Activated CD8-positive, alpha-beta memory T cell treated with anti-CD3 and anti-CD28 coated beads, Interleukin-2, amount 10 ng/mL, durations not matched to agents 7 days and 5 days (primary cell): Measurements from ENCODE around the gene KCNJ11. TPM values are rescaled to one million over a fixed set of nuclear protein-coding genes. Genes with fewer than 3 reads are reported as not detected.

Experiments
- ATAC-seq: fragments of 150-1000 bp; cut with Tn5 transposase; one replicate; pipeline ENCODE4 v1.10.0; 2021; ENCODE audit warnings: moderate library complexity
- CTCF ChIA-PET: fragments of 350-600 bp; sonication (Branson Sonifier 250); formaldehyde crosslinking; loops from one replicate; lab custom pipeline; 2021; ENCODE audit warnings: antibody characterized with exemption; lab: Charles Lee
- DNase-seq: peaks from one replicate; pipeline ENCODE4 v3.0.0-alpha.2; 2020
- H3K27ac Mint-ChIP-seq: one replicate; pipeline ENCODE4 v1.8.0; 2021; ENCODE audit warnings: mild to moderate bottlenecking, mixed read lengths
- H3K27me3 Mint-ChIP-seq: one replicate; pipeline ENCODE4 v1.8.0; 2021; ENCODE audit warnings: mixed read lengths
- H3K36me3 Mint-ChIP-seq: one replicate; pipeline ENCODE4 v1.8.0; 2021; ENCODE audit warnings: mild to moderate bottlenecking, mixed read lengths
- H3K4me1 Mint-ChIP-seq: one replicate; pipeline ENCODE4 v1.8.0; 2021; ENCODE audit warnings: mixed read lengths
- H3K4me3 Mint-ChIP-seq: one replicate; pipeline ENCODE4 v1.8.0; 2021; ENCODE audit warnings: mild to moderate bottlenecking, moderate library complexity, mixed read lengths
- H3K9me3 Mint-ChIP-seq: one replicate; pipeline ENCODE4 v1.8.0; 2022; ENCODE audit warnings: low read depth, mixed read lengths
- total RNA-seq, 2 experiments: library from RNA; stranded (reverse); gene quantifications; one replicate each; pipeline ENCODE4 v1.2.3, GENCODE V29; 2021

The KCNJ11 gene
- total RNA-seq, 2 experiments from 2014 or later: 0.66 to 0.99 TPM

DNA sequence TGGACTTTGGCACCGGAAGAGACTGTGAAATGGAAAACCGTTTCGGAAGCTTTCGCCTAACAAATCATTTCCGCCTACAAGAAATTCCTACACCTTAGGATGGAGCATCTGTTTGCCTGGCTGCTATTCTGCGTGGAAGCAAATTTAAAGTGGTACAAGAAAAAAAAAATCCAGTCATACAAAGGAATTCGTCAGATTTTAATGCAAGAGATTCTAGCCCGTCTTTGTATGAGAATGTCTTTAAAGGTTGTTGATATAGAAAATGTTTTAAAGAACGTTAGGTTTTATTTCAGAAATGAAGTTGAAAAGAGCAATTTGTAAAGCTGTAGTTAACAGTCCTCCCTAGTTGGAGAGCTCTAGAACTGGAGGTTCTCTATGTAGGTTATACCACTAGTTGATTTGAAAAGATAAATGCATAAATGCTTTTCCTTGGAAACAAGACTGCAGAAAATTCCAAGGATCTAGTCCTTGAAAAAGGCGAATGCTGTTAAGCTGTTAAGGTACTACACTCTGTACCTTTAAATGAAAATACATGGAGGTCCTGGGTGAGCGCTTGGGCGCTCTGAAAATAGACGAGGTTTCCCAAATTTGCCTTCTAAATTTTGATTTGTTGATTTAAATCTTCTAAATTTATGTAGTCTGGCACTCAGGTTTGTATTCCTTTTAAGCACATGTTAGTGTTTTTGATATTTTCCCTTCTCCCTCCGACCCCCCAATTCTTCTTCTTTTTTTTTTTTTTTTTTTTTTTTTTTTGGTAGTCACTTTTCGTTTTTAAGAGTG is 34.4 kb downstream of the KCNJ11 start:
- Mint-ChIP-seq H3K4me3 (peak overlapping the region; percentile 91), H3K27me3 (peaks cover 30% of the 10 kb centered on the region), H3K9me3 (peaks cover under 1% of the 10 kb centered on the region), H3K4me1 (peaks cover 28% of the 10 kb centered on the region), H3K36me3 (peaks cover 3% of the 10 kb centered on the region), H3K27ac (no peak overlapping the region)
- ATAC-seq (no peak), DNase-seq (no peak)
- CTCF ChIA-PET: interaction anchor here (0.7 to 2.8 kb wide), 11 partner anchors 12 to 124 kb away, joined by 3 to 13 read pairs (median 4); partner anchors contain the start of gene NUCB2

- CTCF ChIA-PET: interaction anchor here (0.9 to 2.8 kb wide), 7 partner anchors 26 to 123 kb away, joined by 3 to 13 read pairs (median 8); partner anchors contain the start of gene NUCB2
- Mint-ChIP-seq H3K4me3 (peak overlapping the region; percentile 91), H3K27me3 (peaks cover 30% of the 10 kb centered on the region), H3K27ac (peak overlapping the region; percentile 20), H3K4me1 (peaks cover 28% of the 10 kb centered on the region), H3K36me3 (peaks cover 4% of the 10 kb centered on the region), H3K9me3 (no peaks in the 10 kb centered on the region)
- peak; percentile 70 for ATAC-seq
- DNase-seq: peak; percentile 65
These were observed 35.3 kb downstream of the KCNJ11 start for GRCh38 chr11:17352950-17353820.

DNA sequence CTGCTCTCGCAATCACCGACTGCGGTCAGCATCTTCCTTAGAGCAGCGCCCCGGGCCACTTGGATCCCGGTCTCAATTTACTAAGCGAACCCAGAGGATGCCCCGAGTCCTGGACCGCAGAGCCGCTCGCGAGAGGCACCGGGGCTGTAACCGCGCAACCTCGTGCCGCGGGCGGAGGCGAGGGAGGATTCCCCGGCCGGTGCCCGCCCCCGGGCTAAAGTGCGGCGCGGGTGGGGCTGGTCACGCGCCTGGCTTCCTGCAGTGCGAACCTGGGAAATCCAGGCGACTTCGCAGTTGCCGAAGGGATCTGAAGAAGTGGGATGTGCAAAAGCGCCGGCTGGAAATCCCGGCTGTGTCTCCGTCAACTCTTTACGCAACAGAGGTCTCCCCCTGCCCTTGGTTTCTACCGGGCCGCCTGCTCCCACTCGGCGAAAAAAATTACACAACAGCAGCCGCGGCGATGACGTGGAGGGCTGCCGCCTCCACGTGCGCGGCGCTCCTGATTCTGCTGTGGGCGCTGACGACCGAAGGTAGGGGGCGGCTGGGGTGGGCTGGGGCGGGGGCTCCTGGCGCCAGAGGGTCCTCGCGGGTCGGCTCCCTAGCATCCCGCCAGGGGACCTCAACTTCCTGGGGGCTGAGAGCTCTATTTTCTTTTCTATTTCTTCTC is 36.8 kb downstream of the KCNJ11 start, which contains the start of gene NCR3LG1:
NCR3LG1 (plus strand) TSS at position 291 of the 667 bp plus-strand sequence; CDS start at position 461, 170 bp downstream.
- CTCF ChIA-PET: interaction anchor here (0.7 kb wide), 1 partner anchor 52 kb away, joined by 4 read pairs; no protein-coding TSS in a partner anchor
- peaks cover 32% of the 10 kb centered on the region for H3K27me3 Mint-ChIP-seq
- no peak within 1 kb of the TSS for H3K27ac Mint-ChIP-seq

GRCh38 chr11:17351172-17351509 is 37.3 kb downstream of the KCNJ11 start:
- Mint-ChIP-seq H3K4me1 (peaks cover 28% of the 10 kb centered on the region), H3K9me3 (no peaks in the 10 kb centered on the region), H3K27me3 (peaks cover 32% of the 10 kb centered on the region), H3K4me3 (peak overlapping the region; percentile 91), H3K27ac (no peak overlapping the region), H3K36me3 (peaks cover 4% of the 10 kb centered on the region)
- DNase-seq: no peak
- CTCF ChIA-PET: interaction anchor here (1.1 kb wide), 1 partner anchor 121 kb away, joined by 4 read pairs; no protein-coding TSS in a partner anchor
- ATAC-seq: no peak

More for the DNA sequence above, 36.8 kb downstream of the KCNJ11 start, which contains the start of gene NCR3LG1:
- DNase-seq: peak; percentile 57
- Mint-ChIP-seq H3K4me1 (peaks cover 28% of the 10 kb centered on the region), H3K9me3 (no peaks in the 10 kb centered on the region), H3K4me3 (peak within 1 kb of the TSS; percentile 91), H3K36me3 (peaks cover 4% of the 10 kb centered on the region)
- peak; percentile 52 for ATAC-seq

GRCh38 chr11:17350455-17351171 is 37.8 kb downstream of the KCNJ11 start:
- DNase-seq (no peak), ATAC-seq (no peak)
- Mint-ChIP-seq H3K36me3 (peaks cover 4% of the 10 kb centered on the region), H3K27me3 (peaks cover 32% of the 10 kb centered on the region), H3K4me3 (peak overlapping the region; percentile 91), H3K9me3 (no peaks in the 10 kb centered on the region), H3K27ac (no peak overlapping the region), H3K4me1 (peaks cover 28% of the 10 kb centered on the region)
- CTCF ChIA-PET: interaction anchor here (1.1 kb wide), 1 partner anchor 120 kb away, joined by 4 read pairs; no protein-coding TSS in a partner anchor

DNA sequence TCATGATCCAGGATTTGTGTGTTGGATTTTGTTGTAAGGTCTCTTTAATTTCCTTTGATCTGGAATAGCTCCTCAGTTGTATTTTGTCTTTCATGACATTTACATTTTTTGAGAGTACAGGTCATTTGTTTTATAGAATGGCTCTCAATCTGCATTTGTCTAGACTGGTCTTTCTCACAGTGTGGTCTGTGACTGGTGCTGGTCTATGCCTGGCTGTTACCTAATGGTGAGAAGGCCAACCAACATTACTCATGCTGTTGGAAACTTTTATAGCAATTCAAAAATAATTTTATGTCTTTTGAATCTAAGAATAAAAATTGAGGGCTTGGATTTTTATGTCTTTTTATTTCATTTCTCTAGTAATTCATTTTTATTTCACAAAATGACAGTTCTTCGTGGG is 40.8 kb downstream of the KCNJ11 start:
- no peaks in the 10 kb centered on the region for H3K9me3 Mint-ChIP-seq
- H3K4me3 Mint-ChIP-seq: no peak overlapping the region

GRCh38 chr11:17343907-17344306 is 44.6 kb downstream of the KCNJ11 start:
- peaks cover 3% of the 10 kb centered on the region for H3K27me3 Mint-ChIP-seq
- CTCF ChIA-PET: no interaction called here
- H3K4me3 Mint-ChIP-seq: no peak overlapping the region
- no peak overlapping the region for H3K27ac Mint-ChIP-seq
- ATAC-seq (no peak), DNase-seq (no peak)
- peaks cover 8% of the 10 kb centered on the region for H3K36me3 Mint-ChIP-seq
- no peaks in the 10 kb centered on the region for H3K9me3 Mint-ChIP-seq
- H3K4me1 Mint-ChIP-seq: no peaks in the 10 kb centered on the region

More for the DNA sequence above, 40.8 kb downstream of the KCNJ11 start:
- CTCF ChIA-PET: interaction anchor here (1.1 to 1.8 kb wide), 2 partner anchors 14 to 36 kb away, joined by 4 to 5 read pairs; no protein-coding TSS in a partner anchor
- peaks cover 20% of the 10 kb centered on the region for H3K27me3 Mint-ChIP-seq
- no peak overlapping the region for H3K27ac Mint-ChIP-seq
- peaks cover 13% of the 10 kb centered on the region for H3K4me1 Mint-ChIP-seq
- DNase-seq: no peak
- H3K36me3 Mint-ChIP-seq: peaks cover 6% of the 10 kb centered on the region
- ATAC-seq: no peak

DNA sequence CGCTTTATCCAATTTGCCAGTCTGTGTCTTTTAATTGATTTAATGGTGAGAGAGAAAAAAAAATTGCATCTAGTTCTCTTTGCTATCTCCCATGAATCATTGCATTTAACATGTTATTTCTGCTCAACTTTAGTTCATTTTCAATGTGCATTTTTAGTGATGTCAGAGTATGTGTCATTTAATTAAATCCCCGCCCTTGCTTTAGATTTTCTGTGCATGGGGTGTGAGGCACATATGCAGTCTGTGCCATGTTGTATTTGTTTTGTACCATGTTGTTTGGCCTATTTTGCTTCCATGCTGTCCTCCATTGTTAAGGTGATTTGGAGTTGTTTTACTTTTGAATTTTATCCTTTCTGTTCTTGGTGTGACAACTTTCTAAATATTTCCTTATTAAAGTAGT is 45.2 kb downstream of the KCNJ11 start:
- H3K4me1 Mint-ChIP-seq: no peaks in the 10 kb centered on the region
- H3K9me3 Mint-ChIP-seq: no peaks in the 10 kb centered on the region
- ATAC-seq (no peak), DNase-seq (no peak)
- H3K4me3 Mint-ChIP-seq: no peak overlapping the region
- H3K27ac Mint-ChIP-seq: no peak overlapping the region
- H3K27me3 Mint-ChIP-seq: peaks cover 3% of the 10 kb centered on the region
- peaks cover 8% of the 10 kb centered on the region for H3K36me3 Mint-ChIP-seq
- CTCF ChIA-PET: no interaction called here

Other genes with a start within 250 kb of the KCNJ11 start
- gene PIK3C2A, start 180.7 kb downstream of the KCNJ11 start, total RNA-seq: 10 to 100 TPM; 26.5 to 27.7 TPM
- gene NUCB2, start 111.9 kb downstream of the KCNJ11 start, total RNA-seq: 10 to 100 TPM; 79.4 to 100.0 TPM
- gene NCR3LG1, start 36.9 kb downstream of the KCNJ11 start, total RNA-seq: under 1 TPM; 0.47 to 0.91 TPM
- gene ABCC8, start 88.2 kb upstream of the KCNJ11 start, total RNA-seq: under 1 TPM in 1 of 2 experiments, not detected in 1; 0.54 TPM
- not detected for gene USH1C, start 155.8 kb upstream of the KCNJ11 start, total RNA-seq
- gene OTOG, start 158.6 kb upstream of the KCNJ11 start, total RNA-seq: not detected